D721Med (cell line): ENCODE measurements around the gene IP6K3.

Experiments
- DNase-seq: peaks from one replicate; pipeline ENCODE4 v3.0.0; 2011; ENCODE audit warnings: low spot score; ENCODE audit not compliant: insufficient read length
- FAIRE-seq: peaks from 2 replicates; lab custom pipeline; 2011; peaks lifted over from hg19 to GRCh38; lab: Jason Lieb, UNC
- CTCF ChIP-seq: IDR thresholded peaks from 2 replicates; pipeline ENCODE4 v1.5.1; 2012; ENCODE audit warnings: mild to moderate bottlenecking, control low read depth; ENCODE audit not compliant: insufficient read depth; ENCODE audit errors: missing control alignments

The IP6K3 gene

GRCh38 chr6:33783781-33784520 lies 37.2 kb upstream of the IP6K3 start:
- TF ChIP-seq CTCF, result no peak
- DNase-seq, result no peak
- FAIRE-seq, result no peak

GRCh38 chr6:33782561-33782960 lies 35.9 kb upstream of the IP6K3 start:
- FAIRE-seq (no peak), DNase-seq (no peak)
- TF ChIP-seq CTCF, result no peak

- no peak for TF ChIP-seq CTCF
- DNase-seq, result no peak
- FAIRE-seq, result no peak
Observed at GRCh38 chr6:33781131-33781975, 34.6 kb upstream of the IP6K3 start.

- TF ChIP-seq CTCF, result no peak
- no peak for FAIRE-seq
- DNase-seq, result no peak
Observed at GRCh38 chr6:33779895-33780294, 33.2 kb upstream of the IP6K3 start.

- DNase-seq, result no peak
- no peak for FAIRE-seq
Observed at GRCh38 chr6:33779290-33779689, 32.6 kb upstream of the IP6K3 start.

GRCh38 chr6:33778444-33779121 lies 31.9 kb upstream of the IP6K3 start:
- DNase-seq, result no peak
- FAIRE-seq, result no peak
- TF ChIP-seq CTCF, result no peak

More at GRCh38 chr6:33779290-33779689, 32.6 kb upstream of the IP6K3 start:
- TF ChIP-seq CTCF, result no peak
